GM12878 (cell line): ENCODE measurements around the gene BEST2. TPM values are rescaled to one million over a fixed set of nuclear protein-coding genes. Genes with fewer than 3 reads are reported as not detected.

ENCODE experiments used
- E2F8 ChIP-seq: fragments of 450-650 bp; IDR thresholded peaks from 2 replicates; pipeline ENCODE4 v1.6.1; 2018; ENCODE audit warnings: mild to moderate bottlenecking, low read depth, moderate library complexity; ENCODE audit not compliant: partially characterized antibody
- E4F1 ChIP-seq: fragments of 450-650 bp; IDR thresholded peaks from 2 replicates; pipeline ENCODE4 v1.6.1; 2018; ENCODE audit warnings: borderline replicate concordance, mild to moderate bottlenecking; ENCODE audit not compliant: partially characterized antibody
- FOXM1 ChIP-seq: IDR thresholded peaks from 2 replicates; pipeline ENCODE4 v1.6.1; 2012; ENCODE audit warnings: low read depth, mild to moderate bottlenecking, inconsistent platforms, low read length, moderate library complexity
- IKZF2 ChIP-seq, 2 experiments: fragments of 450-650 bp; IDR thresholded peaks; 2 replicates each; pipeline ENCODE4 v1.6.1; 2017; ENCODE audit warnings: mild to moderate bottlenecking in 2 of 2, moderate library complexity in 2 of 2
- RAD51 ChIP-seq: fragments of 450-650 bp; IDR thresholded peaks from 2 replicates; pipeline ENCODE4 v1.6.1; 2016; ENCODE audit warnings: moderate library complexity, mild to moderate bottlenecking, inconsistent platforms
- RELB ChIP-seq: fragments of 450-650 bp; IDR thresholded peaks from 2 replicates; pipeline ENCODE4 v1.6.1; 2017; ENCODE audit warnings: low read depth, mild to moderate bottlenecking, moderate library complexity
- RUNX3 ChIP-seq: IDR thresholded peaks from 2 replicates; pipeline ENCODE4 v1.6.1; 2012; ENCODE audit warnings: low read length, inconsistent platforms
- SKIL ChIP-seq: fragments of 450-650 bp; IDR thresholded peaks from 2 replicates; pipeline ENCODE4 v1.6.1; 2017; ENCODE audit warnings: mild to moderate bottlenecking, low read depth, inconsistent platforms; ENCODE audit not compliant: poor library complexity, severe bottlenecking
- SMC3 ChIP-seq: IDR thresholded peaks from 2 replicates; pipeline ENCODE4 v1.6.1; 2011; ENCODE audit warnings: low read length, improper control_type of control experiment, borderline replicate concordance
- TARDBP ChIP-seq: IDR thresholded peaks from 2 replicates; pipeline ENCODE4 v1.6.1; 2016; ENCODE audit warnings: borderline replicate concordance
- TCF12 ChIP-seq: IDR thresholded peaks from 2 replicates; pipeline ENCODE4 v1.6.1; 2011; ENCODE audit warnings: low read depth, mild to moderate bottlenecking, low read length
- TCF3 ChIP-seq: IDR thresholded peaks from 2 replicates; pipeline ENCODE4 v1.6.1; 2012; ENCODE audit warnings: low read depth, mild to moderate bottlenecking, low read length, borderline replicate concordance; ENCODE audit not compliant: insufficient read depth
- ZBTB40 ChIP-seq: fragments of 450-650 bp; IDR thresholded peaks from 2 replicates; pipeline ENCODE4 v1.6.1; 2016; ENCODE audit warnings: mild to moderate bottlenecking, moderate library complexity, borderline replicate concordance
- polyA plus RNA-seq, 11 experiments: library from polyadenylated mRNA; depleted of rRNA in 4 of 11; unstranded in 6 of 11; stranded (reverse) in 5 of 11; fragments of >200 nt; fragmentation: Nextera tagmentation in 4 of 11; fragmentation: Illumina TruSeq in 1 of 11; extraction: Ambion mirVana in 4 of 11; extraction: Trizol in 1 of 11; gene quantifications; 1 replicate in 1 of 11; 2 replicates in 10 of 11; pipeline versions ENCODE4 v1.2.1 to v1.2.3, GENCODE V29; 2011 to 2016; ENCODE audit warnings: inconsistent platforms in 2 of 11, missing spikeins in 2 of 11, low read depth in 1 of 11
- total RNA-seq, 4 experiments: library from RNA; depleted of rRNA in 3 of 4; stranded (reverse); fragments of >200 nt in 3 of 4; fragmentation: Illumina TruSeq in 1 of 4; extraction: Trizol in 1 of 4; gene quantifications; 2 replicates each; pipeline versions ENCODE4 v1.2.1 to v1.2.3, GENCODE V29; 2013 to 2021

The BEST2 gene
- total and polyA plus RNA-seq, 10 of the 15 experiments (the other 5 are each of a cell fraction or from before 2014, with no cell fraction given), result not detected

- TF ChIP-seq RAD51 (peak; percentile 29; the same call in 1 of the 2 replicates), TCF12 (no peak), SMC3 (no peak), E2F8 (no peak), FOXM1 (no peak), RELB (no peak), SKIL (no peak), ZBTB40 (no peak), RUNX3 (peak; percentile 71), TCF3 (no peak), E4F1 (no peak), IKZF2 (IDR thresholded peaks at IDR 0.05) (peak in 1 of 2 experiments; percentile 10; a peak in 1 of 4 replicates), TARDBP (peak; percentile 61; the same call in 1 of the 2 replicates)
These were observed 27.8 kb upstream of the BEST2 start, which contains the start of gene TNPO2 (continued) for GRCh38 chr19:12723641-12724426.
